H1 (cell line): Measurements from ENCODE around the gene LANCL3. TPM values are rescaled to one million over a fixed set of nuclear protein-coding genes. Genes with fewer than 3 reads are reported as not detected.

Experiments used
- CBX5 ChIP-seq: fragments of 300-800, 300-1000 bp; sonication (generic); IDR thresholded peaks from 2 replicates; pipeline ENCODE4 v1.7.1; 2016; ENCODE audit warnings: antibody characterized with exemption, low read length, low read depth
- CHD7 ChIP-seq: fragments of 300-600 bp; sonication (generic); IDR thresholded peaks from 2 replicates; pipeline ENCODE4 v1.7.1; 2012; ENCODE audit warnings: low read length, moderate library complexity, mild to moderate bottlenecking, inconsistent platforms; ENCODE audit not compliant: insufficient replicate concordance
- KDM5A ChIP-seq: fragments of 200-600 bp; IDR thresholded peaks from 2 replicates; pipeline ENCODE4 v1.7.1; 2012; ENCODE audit warnings: mild to moderate bottlenecking, low read length, inconsistent platforms, mixed read lengths
- TEAD4 ChIP-seq: IDR thresholded peaks from 2 replicates; pipeline ENCODE4 v1.6.1; 2012; ENCODE audit warnings: low read depth, low read length, inconsistent platforms, mixed read lengths
- polyA plus RNA-seq, 7 experiments: library from polyadenylated mRNA; depleted of rRNA in 3 of 7; stranded (reverse) in 5 of 7; unstranded in 2 of 7; fragments of >200 nt in 5 of 7; fragments of 200-250 nt in 2 of 7; gene quantifications; 1 replicate in 5 of 7; 2 replicates in 1 of 7; 4 replicates in 1 of 7; pipeline versions ENCODE4 v1.2.1 to v1.2.3, GENCODE V29; 2011 to 2013; ENCODE audit warnings: missing spikeins in 2 of 7, mixed read lengths in 2 of 7
- total RNA-seq: library from RNA; stranded (reverse); fragmentation: NEBNext Ultra II Directional; extraction: Animal tissue kit (Norgen Biotek cat#: 25700); gene quantifications from 2 replicates; pipeline ENCODE4 v1.2.1, GENCODE V29; 2021

The LANCL3 gene
- total and polyA plus RNA-seq, 2 of the 8 experiments (the other 6 are each of a cell fraction or from before 2014, with no cell fraction given): 0.11 to 0.37 TPM

GRCh38 chrX:37545066-37545465, 26.4 kb upstream of the LANCL3 start (continued):
- TF ChIP-seq CHD7 (no peak), TEAD4 (no peak), CBX5 (no peak), KDM5A (no peak)
- TF ChIP-seq, all 59 proteins: peak for 0
